Smooth muscle cell (in vitro differentiated cells): ENCODE results near the gene SLC7A9. TPM values are rescaled to one million over a fixed set of nuclear protein-coding genes. Genes with fewer than 3 reads are reported as not detected.
A peak's percentile ranks its signal among the peaks of the same experiment; 100 is the strongest.

Source experiments
- DNase-seq: peaks from one replicate; lab custom pipeline; 2025; ENCODE audit not compliant: unreplicated experiment; lab: John Stamatoyannopoulos, UW
- H2AFZ ChIP-seq: fragments of 200-600 bp; sonication (generic); 2 replicates; pipeline ENCODE4 v1.6.0; 2016; ENCODE audit warnings: antibody characterized with exemption, low read depth, mild to moderate bottlenecking
- H3F3A ChIP-seq: fragments of 200-600 bp; sonication (generic); 2 replicates; pipeline ENCODE4 v1.6.0; 2017; ENCODE audit warnings: antibody characterized with exemption, low read depth
- H3K27ac ChIP-seq: fragments of 200-600 bp; sonication (generic); 2 replicates; pipeline ENCODE4 v1.5.1; 2016; ENCODE audit warnings: low read depth, mild to moderate bottlenecking
- H3K27me3 ChIP-seq: fragments of 200-600 bp; sonication (generic); 2 replicates; pipeline ENCODE4 v1.6.1; 2016; ENCODE audit warnings: low read depth, mild to moderate bottlenecking
- H3K36me3 ChIP-seq: fragments of 200-600 bp; sonication (generic); 2 replicates; pipeline ENCODE4 v1.5.1; 2016; ENCODE audit warnings: low read depth
- H3K4me1 ChIP-seq: fragments of 200-600 bp; sonication (generic); 2 replicates; pipeline ENCODE4 v1.5.1; 2016; ENCODE audit warnings: low read depth
- H3K4me2 ChIP-seq: fragments of 200-600 bp; sonication (generic); 2 replicates; pipeline ENCODE4 v1.6.0; 2016; ENCODE audit warnings: mild to moderate bottlenecking
- H3K4me3 ChIP-seq: fragments of 200-600 bp; sonication (generic); 2 replicates; pipeline ENCODE4 v1.5.1; 2016; ENCODE audit warnings: mild to moderate bottlenecking
- H3K79me2 ChIP-seq: fragments of 200-600 bp; sonication (generic); 2 replicates; pipeline ENCODE4 v1.6.0; 2016; ENCODE audit warnings: low read depth, mild to moderate bottlenecking
- H3K9ac ChIP-seq: fragments of 200-600 bp; sonication (generic); 2 replicates; pipeline ENCODE4 v1.6.0; 2016; ENCODE audit warnings: low read depth
- H3K9me3 ChIP-seq: fragments of 200-600 bp; sonication (generic); replicated peaks from 2 replicates; pipeline ENCODE4 v1.5.1; 2016; ENCODE audit warnings: low read depth
- H4K20me1 ChIP-seq: fragments of 200-600 bp; sonication (generic); 2 replicates; pipeline ENCODE4 v1.6.0; 2016; ENCODE audit warnings: low read depth
- WGBS: methylation state at CpG from one replicate; pipeline ENCODE4 v1.1.7; 2016; ENCODE audit warnings: low lambda C conversion rate; 5-methylcytosine and 5-hydroxymethylcytosine counted together
- polyA plus RNA-seq: library from polyadenylated mRNA; unstranded; fragments of >200 nt; fragmentation: Nextera tagmentation; extraction: Ambion mirVana; gene quantifications from 2 replicates; pipeline ENCODE4 v1.2.1, GENCODE V29; 2016
- total RNA-seq: library from RNA; depleted of rRNA; stranded (reverse); fragments of >200 nt; gene quantifications from 2 replicates; pipeline ENCODE4 v1.2.3, GENCODE V29; 2014
- TF ChIP-seq, protein P1 (sequence below): fragments of 200-600 bp; sonication (generic); IDR thresholded peaks from 2 replicates; pipeline ENCODE4 v1.5.1; 2017; ENCODE audit warnings: borderline replicate concordance, mild to moderate bottlenecking, antibody characterized with exemption; ENCODE audit not compliant: insufficient read depth, poor library complexity, severe bottlenecking

Gene SLC7A9
- total and polyA plus RNA-seq, 2 experiments from 2014 or later, result 0.21 TPM; not detected in 1

DNA sequence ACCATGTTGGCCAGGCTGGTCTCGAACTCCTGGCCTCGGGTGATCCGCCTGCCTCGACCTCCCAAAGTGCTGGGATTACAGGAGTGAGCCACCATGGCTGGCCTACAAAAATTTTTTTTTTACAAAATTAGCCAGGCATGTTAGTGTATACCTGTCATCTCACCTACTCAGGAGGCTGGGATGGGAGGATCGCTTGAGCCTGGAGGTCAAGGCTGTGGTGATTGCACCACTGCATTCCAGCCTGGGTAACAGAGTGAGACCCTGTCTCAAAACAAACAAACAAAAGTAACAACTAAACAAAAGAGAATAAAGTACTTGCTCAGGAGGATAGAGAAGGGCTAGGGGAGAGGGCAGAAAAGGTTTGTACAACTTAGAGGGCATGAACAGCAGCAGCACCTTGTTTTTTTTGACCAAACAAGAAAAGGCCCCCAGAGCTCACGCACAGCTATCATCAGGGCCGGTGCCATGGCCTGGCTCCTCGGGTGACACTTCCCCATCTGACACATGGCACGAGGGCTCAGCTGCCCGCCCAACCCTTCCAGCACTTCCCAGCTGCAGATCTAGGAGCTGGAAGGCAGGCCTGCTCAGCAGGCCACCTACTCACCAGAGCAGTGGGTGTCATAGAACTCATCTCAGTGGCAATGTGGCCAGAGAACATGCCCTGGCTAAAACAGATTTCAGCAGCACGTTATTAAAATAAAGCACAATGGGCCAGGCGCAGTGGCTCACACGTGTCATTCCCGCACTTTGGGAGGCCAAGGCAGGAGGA, 8.6 kb upstream of the SLC7A9 start:
- no peaks in the 10 kb centered on the region for H3K79me2 ChIP-seq
- H3K4me3 ChIP-seq, result no peak overlapping the region
- H3K4me2 ChIP-seq, result no peak overlapping the region
- no peak overlapping the region for H3K9ac ChIP-seq
- no peaks in the 10 kb centered on the region for H3K36me3 ChIP-seq
- no peaks in the 10 kb centered on the region for H3K4me1 ChIP-seq
- DNase-seq, result no peak
- no peaks in the 10 kb centered on the region for H3K9me3 ChIP-seq
- no peak overlapping the region for H3K27ac ChIP-seq
- H3K27me3 ChIP-seq, result no peaks in the 10 kb centered on the region
- H3F3A ChIP-seq, result no peaks in the 10 kb centered on the region
- no peaks in the 10 kb centered on the region for H4K20me1 ChIP-seq
- TF ChIP-seq, protein P1, sequence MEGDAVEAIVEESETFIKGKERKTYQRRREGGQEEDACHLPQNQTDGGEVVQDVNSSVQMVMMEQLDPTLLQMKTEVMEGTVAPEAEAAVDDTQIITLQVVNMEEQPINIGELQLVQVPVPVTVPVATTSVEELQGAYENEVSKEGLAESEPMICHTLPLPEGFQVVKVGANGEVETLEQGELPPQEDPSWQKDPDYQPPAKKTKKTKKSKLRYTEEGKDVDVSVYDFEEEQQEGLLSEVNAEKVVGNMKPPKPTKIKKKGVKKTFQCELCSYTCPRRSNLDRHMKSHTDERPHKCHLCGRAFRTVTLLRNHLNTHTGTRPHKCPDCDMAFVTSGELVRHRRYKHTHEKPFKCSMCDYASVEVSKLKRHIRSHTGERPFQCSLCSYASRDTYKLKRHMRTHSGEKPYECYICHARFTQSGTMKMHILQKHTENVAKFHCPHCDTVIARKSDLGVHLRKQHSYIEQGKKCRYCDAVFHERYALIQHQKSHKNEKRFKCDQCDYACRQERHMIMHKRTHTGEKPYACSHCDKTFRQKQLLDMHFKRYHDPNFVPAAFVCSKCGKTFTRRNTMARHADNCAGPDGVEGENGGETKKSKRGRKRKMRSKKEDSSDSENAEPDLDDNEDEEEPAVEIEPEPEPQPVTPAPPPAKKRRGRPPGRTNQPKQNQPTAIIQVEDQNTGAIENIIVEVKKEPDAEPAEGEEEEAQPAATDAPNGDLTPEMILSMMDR, result no peak
- H2AFZ ChIP-seq, result no peak overlapping the region
- 91% methylated on average over 14 of the region's 14 CpGs for WGBS

DNA sequence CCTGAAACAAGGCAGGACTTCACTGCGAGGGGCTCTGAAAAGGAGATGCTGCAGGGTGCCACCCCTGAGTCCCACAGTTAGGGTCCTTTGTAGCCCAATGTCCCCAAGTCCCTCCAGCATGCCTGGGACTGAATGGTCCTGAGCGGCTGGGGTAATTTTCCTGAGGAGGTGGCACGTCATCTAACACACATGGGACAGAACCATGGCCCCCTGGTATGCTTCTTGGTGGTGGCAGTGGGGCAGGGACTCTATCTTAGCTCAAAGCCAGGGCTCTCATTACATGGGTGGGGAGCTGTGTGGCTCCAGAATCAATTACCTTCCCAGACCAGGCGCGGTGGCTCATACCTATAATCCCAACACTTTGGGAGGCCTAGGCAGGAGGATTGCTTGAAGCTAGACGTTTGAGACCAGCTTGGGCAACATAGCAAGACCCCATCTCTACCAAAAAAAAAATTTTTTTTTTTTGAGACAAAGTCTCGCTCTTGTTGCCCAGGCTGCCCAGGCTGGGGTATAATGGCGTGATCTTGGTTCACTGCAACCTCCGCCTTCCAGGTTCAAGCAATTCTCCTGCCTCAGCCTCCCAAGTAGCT, 7.9 kb upstream of the SLC7A9 start:
- Histone ChIP-seq H3K27me3 (no peaks in the 10 kb centered on the region), H3K4me2 (no peak overlapping the region), H3K79me2 (no peaks in the 10 kb centered on the region), H3K27ac (peak overlapping the region; percentile 55), H3K9ac (peak overlapping the region; percentile 33), H4K20me1 (no peaks in the 10 kb centered on the region), H3F3A (no peaks in the 10 kb centered on the region), H3K4me1 (no peaks in the 10 kb centered on the region), H3K36me3 (no peaks in the 10 kb centered on the region), H3K9me3 (no peaks in the 10 kb centered on the region), H3K4me3 (no peak overlapping the region), H2AFZ (no peak overlapping the region)
- TF ChIP-seq, protein P1, result no peak
- WGBS, result 96% methylated on average over 9 of the region's 9 CpGs
- no peak for DNase-seq

DNA sequence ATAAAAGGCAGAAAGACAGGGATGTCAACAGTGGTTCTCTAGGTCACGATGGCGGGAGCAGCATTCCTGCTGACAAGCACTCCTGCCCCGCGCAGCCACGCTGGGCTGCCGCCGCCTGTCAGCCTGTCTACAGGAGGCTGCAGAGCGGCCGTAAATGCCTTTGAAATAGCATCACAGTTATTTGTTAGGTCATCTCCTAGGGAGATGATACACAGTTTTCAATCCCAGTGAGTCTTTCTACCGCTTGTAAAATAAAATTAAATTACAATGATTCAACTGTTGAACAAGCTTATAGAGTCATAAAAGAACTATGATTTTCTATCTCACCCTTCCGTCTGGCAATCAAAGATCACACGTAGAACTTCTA, 7.3 kb upstream of the SLC7A9 start:
- H3K4me2 ChIP-seq, result no peak overlapping the region
- H3K27ac ChIP-seq, result peak overlapping the region; percentile 55

More for the DNA sequence above, 7.3 kb upstream of the SLC7A9 start:
- 35% methylated on average over 12 of the region's 12 CpGs for WGBS
- Histone ChIP-seq H3K4me3 (no peak overlapping the region), H2AFZ (no peak overlapping the region), H3K27me3 (no peaks in the 10 kb centered on the region), H3K4me1 (no peaks in the 10 kb centered on the region), H3K9me3 (no peaks in the 10 kb centered on the region), H3F3A (no peaks in the 10 kb centered on the region), H4K20me1 (no peaks in the 10 kb centered on the region), H3K36me3 (no peaks in the 10 kb centered on the region), H3K9ac (peak overlapping the region; percentile 33), H3K79me2 (no peaks in the 10 kb centered on the region)
- TF ChIP-seq, protein P1, result no peak
- DNase-seq, result no peak
